Measurements from ENCODE around the gene CRYAA.
"Not testable (repeated sequence)": the region's sequence is repeated elsewhere in the genome, so short reads cannot be mapped to it uniquely, and the experiment has no call there.

GRCh38 chr21:43178175-43178826 is 9.5 kb downstream of the CRYAA start:
- TF ChIP-seq RFX5, MAX (IDR thresholded peaks at IDR 0.05): not testable (repeated sequence)

Data from A549 (cell line).